GM12801 (cell line): ENCODE results near the gene SIRT5.

Experiments used
- CTCF ChIP-seq: IDR thresholded peaks from one replicate; pipeline ENCODE4 v1.5.1; 2011; ENCODE audit warnings: control low read depth; ENCODE audit not compliant: insufficient read length; ENCODE audit errors: extremely low read depth

The SIRT5 gene

GRCh38 chr6:13553646-13554045 is 20.8 kb upstream of the SIRT5 start:
- no peak for TF ChIP-seq CTCF

GRCh38 chr6:13554929-13555333 is 19.5 kb upstream of the SIRT5 start:
- no peak for TF ChIP-seq CTCF

GRCh38 chr6:13557841-13558240 is 16.6 kb upstream of the SIRT5 start:
- TF ChIP-seq CTCF, result no peak

- TF ChIP-seq CTCF, result no peak
Measured at GRCh38 chr6:13558718-13559117, 15.7 kb upstream of the SIRT5 start.

- TF ChIP-seq CTCF, result no peak
Measured at GRCh38 chr6:13559251-13559650, 15.2 kb upstream of the SIRT5 start.

GRCh38 chr6:13559968-13560650 is 14.3 kb upstream of the SIRT5 start:
- no peak for TF ChIP-seq CTCF

GRCh38 chr6:13560651-13561044 is 13.8 kb upstream of the SIRT5 start:
- no peak for TF ChIP-seq CTCF
